Mesendoderm (in vitro differentiated cells): ENCODE data around the gene ALOX15B.

Experiments
- DNase-seq: peaks from one replicate; pipeline ENCODE4 v3.0.0; 2013
- H2AK5ac ChIP-seq: 2 replicates; pipeline ENCODE4 v1.6.1; 2013; ENCODE audit warnings: low read length, inconsistent platforms
- H2BK120ac ChIP-seq: 2 replicates; pipeline ENCODE4 v1.6.1; 2013; ENCODE audit warnings: low read depth, mild to moderate bottlenecking, low read length, moderate library complexity, mixed read lengths
- H2BK15ac ChIP-seq: replicated peaks from 2 replicates; pipeline ENCODE4 v1.6.1; 2013; ENCODE audit warnings: low read depth, mild to moderate bottlenecking, moderate library complexity
- H2BK5ac ChIP-seq: 2 replicates; pipeline ENCODE4 v1.6.1; 2013; ENCODE audit warnings: low read length, inconsistent platforms
- H3K18ac ChIP-seq: 2 replicates; pipeline ENCODE4 v1.6.1; 2013; ENCODE audit warnings: mild to moderate bottlenecking, low read length, mixed read lengths
- H3K23ac ChIP-seq: one replicate; pipeline ENCODE4 v1.6.1; 2013; ENCODE audit warnings: low read length
- H3K27ac ChIP-seq: 2 replicates; pipeline ENCODE4 v1.5.1; 2013; ENCODE audit warnings: low read depth, mild to moderate bottlenecking, inconsistent platforms, low read length, moderate library complexity
- H3K27me3 ChIP-seq: 2 replicates; pipeline ENCODE4 v1.6.1; 2013; ENCODE audit warnings: low read length, control low read depth, mild to moderate bottlenecking, inconsistent platforms; ENCODE audit not compliant: insufficient read depth, poor library complexity
- H3K36me3 ChIP-seq: 2 replicates; pipeline ENCODE4 v1.6.1; 2013; ENCODE audit warnings: low read length, inconsistent platforms; ENCODE audit not compliant: control insufficient read depth, insufficient read depth
- H3K4ac ChIP-seq: one replicate; pipeline ENCODE4 v1.6.1; 2013; ENCODE audit warnings: low read depth, mild to moderate bottlenecking, low read length, moderate library complexity
- H3K4me1 ChIP-seq: 2 replicates; pipeline ENCODE4 v1.6.1; 2013; ENCODE audit warnings: low read depth, low read length, inconsistent platforms; ENCODE audit not compliant: control insufficient read depth
- H3K4me2 ChIP-seq: 2 replicates; pipeline ENCODE4 v1.6.1; 2013; ENCODE audit warnings: low read length
- H3K4me3 ChIP-seq: 2 replicates; pipeline ENCODE4 v1.5.1; 2013; ENCODE audit warnings: mild to moderate bottlenecking, low read length
- H3K56ac ChIP-seq: one replicate; pipeline ENCODE4 v1.6.1; 2013; ENCODE audit warnings: low read length
- H3K79me1 ChIP-seq: 2 replicates; pipeline ENCODE4 v1.6.1; 2013; ENCODE audit warnings: low read length, inconsistent platforms
- H3K79me2 ChIP-seq: 2 replicates; pipeline ENCODE4 v1.6.1; 2013; ENCODE audit warnings: mild to moderate bottlenecking, low read length; ENCODE audit not compliant: control insufficient read depth, insufficient read depth
- H3K9ac ChIP-seq: 2 replicates; pipeline ENCODE4 v1.6.1; 2013; ENCODE audit warnings: low read length, inconsistent platforms
- H4K5ac ChIP-seq: one replicate; pipeline ENCODE4 v1.6.1; 2013; ENCODE audit warnings: low read length
- H4K8ac ChIP-seq: one replicate; pipeline ENCODE4 v1.6.1; 2013; ENCODE audit warnings: low read depth, mild to moderate bottlenecking, control low read depth, low read length, moderate library complexity
- WGBS: extraction: QIAGEN DNeasy Blood & Tissue Kit; methylation state at CpG from one replicate; pipeline ENCODE4 v1.1.7; 2013; ENCODE audit warnings: low lambda C conversion rate, missing lambda C conversion rate; ENCODE audit not compliant: insufficient coverage; ENCODE audit errors: extremely low coverage; 5-methylcytosine and 5-hydroxymethylcytosine counted together

Gene ALOX15B

DNA sequence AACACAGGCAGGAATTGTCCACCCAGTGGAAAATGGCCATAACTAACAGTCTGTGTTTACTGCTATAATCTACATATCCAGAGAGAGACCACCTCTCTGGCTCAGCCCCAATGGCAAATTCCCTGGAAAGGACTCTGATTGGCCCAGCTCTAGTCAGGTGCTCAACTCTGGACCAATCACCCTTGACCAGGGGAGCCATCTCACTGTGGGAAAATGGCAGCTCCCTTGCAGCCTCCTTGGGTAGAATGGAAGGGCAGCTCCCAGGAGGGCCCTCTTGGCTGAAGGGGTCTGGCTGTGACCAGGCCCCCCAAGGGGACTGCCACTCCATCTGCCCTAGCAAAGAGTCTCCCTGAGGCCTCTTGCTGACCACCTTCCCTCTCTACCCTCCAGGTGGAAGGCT is 3.1 kb downstream of the ALOX15B start:
- H3K27me3 ChIP-seq: no peaks in the 10 kb centered on the region
- no peaks in the 10 kb centered on the region for H3K36me3 ChIP-seq
- H3K79me1 ChIP-seq: no peaks in the 10 kb centered on the region
- no peak overlapping the region for H3K4me3 ChIP-seq
- no peak for DNase-seq
- no peak overlapping the region for H4K5ac ChIP-seq
- no peaks in the 10 kb centered on the region for H3K4me1 ChIP-seq
- H3K9ac ChIP-seq: no peak overlapping the region
- no peak overlapping the region for H2BK5ac ChIP-seq
- no peak overlapping the region for H2BK15ac ChIP-seq
- H3K27ac ChIP-seq: no peak overlapping the region
- H2BK120ac ChIP-seq: no peak overlapping the region
- no peak overlapping the region for H3K23ac ChIP-seq
- H3K56ac ChIP-seq: no peak overlapping the region
- no peak overlapping the region for H3K4ac ChIP-seq
- no peak overlapping the region for H2AK5ac ChIP-seq
- no peak overlapping the region for H4K8ac ChIP-seq
- H3K4me2 ChIP-seq: no peak overlapping the region
- H3K18ac ChIP-seq: no peak overlapping the region
- no peaks in the 10 kb centered on the region for H3K79me2 ChIP-seq

DNA sequence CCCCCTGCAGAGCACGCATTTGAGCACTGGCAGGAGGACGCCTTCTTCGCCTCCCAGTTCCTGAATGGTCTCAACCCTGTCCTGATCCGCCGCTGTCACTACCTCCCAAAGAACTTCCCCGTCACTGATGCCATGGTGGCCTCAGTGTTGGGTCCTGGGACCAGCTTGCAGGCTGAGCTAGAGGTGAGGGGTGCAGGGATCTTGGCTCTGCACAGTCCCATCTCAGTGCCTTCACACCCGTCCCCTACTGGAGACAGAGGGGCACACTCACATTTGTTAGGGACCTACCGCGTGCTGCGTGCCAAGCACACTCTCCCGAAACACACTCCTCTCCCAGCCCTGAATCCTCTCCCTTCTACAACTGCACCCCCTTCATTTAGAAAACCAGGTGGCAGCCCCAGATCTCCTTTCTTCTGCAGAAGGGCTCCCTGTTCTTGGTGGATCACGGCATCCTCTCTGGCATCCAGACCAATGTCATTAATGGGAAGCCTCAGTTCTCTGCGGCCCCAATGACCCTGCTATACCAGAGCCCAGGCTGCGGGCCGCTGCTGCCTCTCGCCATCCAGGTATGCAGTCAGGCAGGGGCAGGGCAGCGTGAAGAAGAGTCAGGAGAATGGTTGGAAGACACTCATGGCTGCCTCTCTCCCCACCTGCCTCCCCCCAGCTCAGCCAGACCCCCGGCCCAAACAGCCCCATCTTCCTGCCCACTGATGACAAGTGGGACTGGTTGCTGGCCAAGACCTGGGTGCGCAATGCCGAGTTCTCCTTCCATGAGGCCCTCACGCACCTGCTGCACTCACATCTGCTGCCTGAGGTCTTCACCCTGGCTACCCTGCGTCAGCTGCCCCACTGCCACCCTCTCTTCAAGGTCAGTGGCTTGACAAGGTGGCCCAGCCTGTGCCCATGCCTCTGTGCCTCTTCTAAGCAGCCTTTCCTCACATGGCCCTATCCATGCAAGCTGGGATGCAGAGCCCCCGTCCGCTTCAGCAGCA is 6.3 kb downstream of the ALOX15B start:
- no peaks in the 10 kb centered on the region for H3K36me3 ChIP-seq
- no peaks in the 10 kb centered on the region for H3K4me1 ChIP-seq
- no peak overlapping the region for H3K4me2 ChIP-seq
- no peak overlapping the region for H2BK5ac ChIP-seq
- H3K9ac ChIP-seq: no peak overlapping the region
- H2BK15ac ChIP-seq: no peak overlapping the region
- no peak overlapping the region for H4K5ac ChIP-seq
- no peaks in the 10 kb centered on the region for H3K27me3 ChIP-seq
- H3K4ac ChIP-seq: no peak overlapping the region
- no peak overlapping the region for H3K56ac ChIP-seq
- H3K79me2 ChIP-seq: no peaks in the 10 kb centered on the region
- H2BK120ac ChIP-seq: no peak overlapping the region
- no CpG with 5 or more reads among the region's 24 CpGs for WGBS
- DNase-seq: no peak
- H3K23ac ChIP-seq: no peak overlapping the region
- H2AK5ac ChIP-seq: no peak overlapping the region
- no peak overlapping the region for H3K4me3 ChIP-seq
- no peaks in the 10 kb centered on the region for H3K79me1 ChIP-seq
- no peak overlapping the region for H3K27ac ChIP-seq
- H3K18ac ChIP-seq: no peak overlapping the region
- H4K8ac ChIP-seq: no peak overlapping the region

DNA sequence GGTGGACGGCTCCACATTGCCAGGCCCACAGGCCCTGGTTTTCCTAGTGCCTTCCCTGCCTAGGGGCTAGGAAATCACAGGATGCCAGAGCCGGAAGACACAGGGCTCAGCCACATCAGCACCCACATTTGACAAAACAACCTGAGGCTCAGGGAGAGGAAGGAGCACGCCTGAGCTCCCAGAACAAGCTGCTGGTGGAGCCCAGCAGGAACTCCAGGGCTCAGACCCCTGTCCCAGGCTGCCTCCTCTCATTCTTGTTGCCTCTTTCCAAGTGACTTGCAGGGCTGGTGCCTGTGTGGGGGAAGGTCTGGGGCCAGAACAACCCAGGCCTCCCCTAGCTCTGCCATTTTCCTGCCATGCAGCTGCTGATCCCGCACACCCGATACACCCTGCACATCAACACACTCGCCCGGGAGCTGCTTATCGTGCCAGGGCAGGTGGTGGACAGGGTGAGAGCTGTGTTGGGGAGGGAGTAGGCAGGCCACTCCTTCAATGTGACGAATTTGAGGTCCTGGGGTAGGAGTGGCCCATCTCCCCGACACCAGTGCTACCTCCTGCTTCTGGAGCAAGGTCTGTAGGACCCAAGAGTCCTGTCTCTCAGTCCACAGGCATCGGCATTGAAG is 7.6 kb downstream of the ALOX15B start:
- Histone ChIP-seq H3K4ac (no peak overlapping the region), H3K79me2 (no peaks in the 10 kb centered on the region), H3K79me1 (no peaks in the 10 kb centered on the region), H3K4me1 (no peaks in the 10 kb centered on the region), H3K9ac (no peak overlapping the region), H4K5ac (no peak overlapping the region), H4K8ac (no peak overlapping the region), H3K4me3 (no peak overlapping the region), H2BK120ac (no peak overlapping the region), H3K23ac (no peak overlapping the region), H2BK5ac (no peak overlapping the region), H3K18ac (no peak overlapping the region), H2BK15ac (no peak overlapping the region), H3K56ac (no peak overlapping the region), H3K27ac (no peak overlapping the region), H3K4me2 (no peak overlapping the region), H3K27me3 (no peaks in the 10 kb centered on the region), H3K36me3 (no peaks in the 10 kb centered on the region), H2AK5ac (no peak overlapping the region)
- no peak for DNase-seq
- WGBS: no CpG with 5 or more reads among the region's 11 CpGs

DNA sequence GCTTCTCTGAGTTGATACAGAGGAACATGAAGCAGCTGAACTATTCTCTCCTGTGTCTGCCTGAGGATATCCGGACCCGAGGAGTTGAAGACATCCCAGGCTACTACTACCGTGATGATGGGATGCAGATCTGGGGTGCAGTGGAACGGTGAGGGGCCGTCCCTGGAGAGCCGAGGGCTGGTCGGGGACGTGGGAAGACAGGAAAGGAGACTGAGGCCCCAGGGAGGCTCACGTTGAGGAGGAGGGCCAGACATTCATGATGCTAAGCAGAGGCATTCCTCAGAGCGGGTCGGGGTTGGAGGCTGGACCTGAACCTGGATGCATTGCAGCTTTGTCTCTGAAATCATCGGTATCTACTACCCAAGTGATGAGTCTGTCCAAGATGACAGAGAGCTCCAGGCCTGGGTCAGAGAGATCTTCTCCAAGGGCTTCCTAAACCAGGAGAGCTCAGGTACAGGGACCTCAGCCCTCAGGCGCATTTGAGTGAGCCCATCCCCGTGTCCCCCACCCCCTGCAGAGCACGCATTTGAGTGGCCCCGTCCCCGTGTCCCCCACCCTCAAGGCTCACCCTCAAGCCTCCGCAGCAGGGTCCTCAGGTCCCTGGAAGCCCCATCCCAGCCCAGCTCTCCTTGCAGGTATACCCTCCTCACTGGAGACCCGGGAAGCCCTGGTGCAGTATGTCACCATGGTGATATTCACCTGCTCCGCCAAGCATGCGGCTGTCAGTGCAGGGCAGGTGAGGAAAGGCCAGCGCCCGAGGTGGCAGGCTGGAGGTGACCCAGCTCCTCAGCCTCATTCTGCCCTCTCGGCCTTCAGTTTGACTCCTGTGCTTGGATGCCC is 8.3 kb downstream of the ALOX15B start:
- Histone ChIP-seq H4K8ac (no peak overlapping the region), H2BK5ac (no peak overlapping the region), H4K5ac (no peak overlapping the region), H3K27me3 (no peaks in the 10 kb centered on the region), H3K36me3 (no peaks in the 10 kb centered on the region), H2BK15ac (no peak overlapping the region), H3K56ac (no peak overlapping the region), H3K79me1 (no peaks in the 10 kb centered on the region), H3K4me2 (no peak overlapping the region), H3K27ac (no peak overlapping the region), H3K4me3 (no peak overlapping the region), H3K9ac (no peak overlapping the region), H3K79me2 (no peaks in the 10 kb centered on the region), H2AK5ac (no peak overlapping the region), H2BK120ac (no peak overlapping the region), H3K4me1 (no peaks in the 10 kb centered on the region), H3K18ac (no peak overlapping the region), H3K23ac (no peak overlapping the region), H3K4ac (no peak overlapping the region)
- no CpG with 5 or more reads among the region's 24 CpGs for WGBS
- no peak for DNase-seq

DNA sequence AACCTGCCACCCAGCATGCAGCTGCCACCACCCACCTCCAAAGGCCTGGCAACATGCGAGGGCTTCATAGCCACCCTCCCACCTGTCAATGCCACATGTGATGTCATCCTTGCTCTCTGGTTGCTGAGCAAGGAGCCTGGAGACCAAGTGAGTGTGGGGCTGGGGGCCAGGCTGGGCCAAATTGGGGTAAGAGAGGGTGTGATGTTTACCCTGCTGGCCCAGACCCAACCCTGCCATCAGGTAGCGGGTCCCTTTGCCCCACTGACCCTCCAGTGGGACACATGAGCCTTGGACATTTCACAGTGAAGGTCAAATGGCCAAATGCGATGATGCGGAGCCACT is 8.9 kb downstream of the ALOX15B start:
- Histone ChIP-seq H3K9ac (no peak overlapping the region), H3K4me3 (no peak overlapping the region), H3K4me2 (no peak overlapping the region), H3K18ac (no peak overlapping the region), H3K79me1 (no peaks in the 10 kb centered on the region), H4K5ac (no peak overlapping the region), H2BK15ac (no peak overlapping the region), H3K27ac (no peak overlapping the region), H3K23ac (no peak overlapping the region), H3K36me3 (no peaks in the 10 kb centered on the region), H4K8ac (no peak overlapping the region), H3K27me3 (no peaks in the 10 kb centered on the region), H2BK5ac (no peak overlapping the region), H2BK120ac (no peak overlapping the region), H3K4me1 (no peaks in the 10 kb centered on the region), H3K4ac (no peak overlapping the region), H2AK5ac (no peak overlapping the region), H3K56ac (no peak overlapping the region), H3K79me2 (no peaks in the 10 kb centered on the region)
- DNase-seq: no peak
- WGBS: no CpG with 5 or more reads among the region's 4 CpGs
